HG02678 (cell line): ENCODE data around the gene OXT.

ENCODE experiments used
- ATAC-seq: cut with Tn5 transposase; IDR thresholded peaks from one replicate; pipeline ENCODE4 v1.9.1; 2021; ENCODE audit warnings: mild to moderate bottlenecking, moderate library complexity; ENCODE audit not compliant: unreplicated experiment

Gene OXT

DNA sequence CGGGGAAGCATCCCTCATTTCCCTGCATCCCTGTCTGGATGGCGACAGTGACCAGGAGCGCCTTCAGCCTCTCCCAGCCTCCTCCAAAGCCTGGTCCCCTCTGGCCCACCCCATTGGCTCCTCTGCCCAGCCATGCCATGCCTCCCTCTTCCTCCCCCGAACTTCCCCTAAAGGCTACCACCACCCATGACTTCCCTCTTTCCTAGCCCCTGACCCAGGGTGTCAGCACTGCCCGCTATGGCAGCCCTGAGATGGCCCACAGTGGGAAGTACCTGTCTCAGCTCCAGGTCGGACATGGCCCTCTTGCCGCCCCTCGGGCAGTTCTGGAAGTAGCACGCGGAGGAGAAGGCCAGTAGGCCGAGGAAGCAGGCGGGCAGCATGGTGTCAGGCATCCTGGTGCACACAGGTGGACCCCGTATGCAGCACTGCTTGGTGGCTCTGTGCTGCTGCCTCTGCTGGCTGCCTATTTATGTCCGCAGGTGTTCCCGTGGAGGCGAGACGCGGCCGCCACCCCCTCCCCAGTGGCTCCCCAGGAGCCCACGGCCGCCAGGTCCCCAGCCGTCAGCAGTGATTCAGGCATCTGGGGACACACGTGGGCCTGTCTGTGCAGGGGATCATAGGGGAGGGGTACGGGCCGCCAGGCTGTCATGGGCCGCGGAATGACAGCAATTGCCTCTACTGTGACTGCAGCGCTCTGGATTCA is 13.0 kb downstream of the OXT start, which contains the start of gene AVP:
TSS of gene AVP (minus strand) at position 442 of the 703 bp plus-strand sequence. CDS start at position 392, 50 bp downstream.
- no peak for ATAC-seq

DNA sequence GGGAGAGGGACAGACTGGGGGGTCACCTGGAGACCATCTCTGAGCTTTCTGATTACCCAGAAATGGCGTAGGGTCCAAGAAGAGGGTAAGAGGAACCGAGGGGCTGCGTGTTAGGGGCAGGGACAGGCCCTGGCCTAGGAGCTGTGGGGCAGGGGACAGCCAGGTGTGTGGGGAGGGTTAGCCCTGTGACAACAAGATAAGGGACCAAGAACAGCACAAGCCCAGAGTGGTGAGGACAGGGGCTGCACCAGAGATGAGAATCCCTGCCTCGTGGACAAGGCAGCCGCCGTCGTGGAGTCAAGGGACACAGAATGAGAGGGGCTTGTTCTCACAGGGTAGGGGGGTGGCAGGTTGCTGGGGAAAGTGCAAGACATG is 13.6 kb downstream of the OXT start:
- ATAC-seq, result no peak

DNA sequence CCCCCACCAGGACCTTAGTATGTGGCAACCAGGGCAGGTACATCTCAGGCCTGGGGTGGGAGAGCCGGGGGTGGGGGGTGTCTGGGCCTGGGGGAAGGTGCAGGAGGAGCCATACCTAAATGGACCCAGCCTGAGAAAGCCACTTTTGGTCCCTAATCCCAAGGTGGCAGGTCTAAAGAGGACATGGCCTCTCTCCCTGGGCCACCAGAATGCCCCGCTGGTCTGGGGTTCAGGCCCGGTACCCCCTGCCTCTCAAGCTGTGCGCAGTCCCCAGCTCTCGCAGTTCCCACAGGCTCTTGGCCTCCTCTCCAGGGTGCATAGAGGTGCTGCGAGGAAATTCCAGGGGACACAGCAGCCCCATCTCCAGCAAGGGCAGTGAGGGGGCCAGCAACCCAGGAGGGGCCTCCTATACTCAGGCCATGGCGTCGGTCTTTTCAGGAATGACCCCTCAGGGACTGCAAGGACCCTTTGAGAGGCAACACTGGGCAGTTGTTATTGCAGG is 14.2 kb downstream of the OXT start:
- no peak for ATAC-seq

DNA sequence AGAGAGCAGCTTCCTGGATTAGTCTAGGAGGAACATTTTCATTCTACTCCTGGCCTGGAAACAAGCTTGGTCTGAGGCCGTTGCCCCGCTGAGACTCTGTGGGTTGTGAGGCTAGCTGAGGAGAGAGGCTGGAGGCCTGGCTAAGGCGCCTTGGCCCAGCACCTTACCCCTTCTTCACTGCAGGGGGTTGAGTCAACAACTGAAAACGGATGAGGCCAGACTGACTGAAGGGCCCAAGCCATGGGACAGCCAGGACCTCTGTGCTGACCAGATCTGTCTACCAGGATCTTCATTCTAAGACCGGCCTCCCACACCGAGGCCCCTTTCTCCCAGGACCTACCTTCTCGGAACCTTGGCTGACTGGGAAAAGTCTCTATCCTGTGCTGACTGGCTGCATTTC is 16.6 kb downstream of the OXT start:
- ATAC-seq, result no peak

DNA sequence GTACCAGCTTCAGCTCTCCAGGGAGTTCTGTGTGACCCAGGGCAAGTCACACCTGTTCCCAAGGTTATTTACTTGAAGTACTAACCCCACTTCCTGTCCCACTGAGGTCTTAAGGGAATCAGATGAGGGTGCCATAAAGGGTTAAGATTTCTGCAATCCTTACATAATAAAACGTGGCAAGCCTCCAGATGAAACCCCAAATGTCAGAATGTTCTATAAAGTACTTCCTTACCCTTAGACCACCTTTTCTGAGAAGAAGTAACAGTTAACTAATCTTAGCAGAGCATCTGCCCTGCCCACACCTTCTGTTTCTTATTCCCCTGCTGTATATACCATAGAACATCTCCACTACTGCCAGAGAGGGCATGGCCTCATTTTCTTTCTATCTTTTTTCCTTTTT is 19.1 kb downstream of the OXT start:
- no peak for ATAC-seq

DNA sequence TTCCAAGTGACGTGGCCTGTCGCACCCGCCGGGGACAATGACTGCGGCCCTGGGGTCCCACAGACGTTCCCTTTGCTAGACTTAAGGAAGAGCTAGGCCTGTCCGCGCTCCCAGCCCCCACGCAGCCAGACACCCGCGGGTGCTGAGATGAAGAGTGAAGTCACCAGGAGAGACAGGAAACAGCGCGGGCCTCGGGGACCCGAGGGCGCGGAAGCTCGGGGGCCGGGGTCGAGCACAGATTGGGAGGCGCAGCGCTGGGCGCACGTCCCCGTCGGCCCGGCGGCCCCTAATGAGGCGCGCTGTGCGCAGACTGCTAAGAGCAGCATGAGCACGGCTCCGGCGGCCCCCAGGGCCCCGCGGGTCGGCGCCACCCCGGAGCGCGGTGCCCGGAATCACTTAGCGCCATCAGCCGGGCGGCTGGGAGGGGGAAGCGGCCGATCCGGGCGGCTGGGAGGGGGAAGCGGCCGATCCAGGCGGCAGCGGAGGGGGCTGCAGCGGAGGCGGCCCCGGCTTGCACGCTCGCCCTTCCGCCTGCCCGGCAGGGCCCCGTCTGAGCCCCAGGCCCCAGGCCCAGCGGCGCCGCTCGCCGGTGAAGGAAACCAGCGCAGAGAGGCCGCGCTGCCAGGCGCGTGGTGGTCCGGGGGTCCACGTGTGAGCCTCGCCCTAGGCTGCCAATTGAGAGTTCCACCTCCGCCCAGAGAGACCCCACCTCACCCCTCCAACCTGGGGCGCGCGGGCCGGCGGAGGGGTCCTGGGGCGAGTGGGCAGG is 21.4 kb downstream of the OXT start:
- ATAC-seq, result no peak

DNA sequence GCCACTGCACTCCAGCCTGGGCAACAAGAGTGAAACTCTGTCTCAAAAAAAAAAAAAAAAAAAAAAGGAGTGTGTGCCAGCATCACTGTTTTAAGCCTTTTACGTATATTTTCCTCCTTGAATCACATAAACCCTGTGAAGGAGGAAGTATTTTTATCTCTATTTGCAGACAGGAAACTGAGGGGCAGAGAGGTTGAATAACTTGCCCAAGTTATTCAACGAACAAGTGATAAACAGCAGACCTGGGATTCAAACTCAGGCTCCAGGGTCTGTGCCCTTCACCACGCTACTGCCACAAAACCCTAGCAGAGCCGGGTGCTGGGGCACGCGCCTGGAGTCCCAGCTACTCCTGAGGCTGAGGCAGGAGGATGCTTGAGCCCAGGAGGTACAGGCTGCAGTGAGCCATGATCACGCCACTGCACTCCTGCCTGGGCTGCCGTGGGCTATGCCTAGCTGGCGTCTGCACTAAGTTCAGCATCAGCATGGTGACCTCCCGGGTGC is 22.5 kb downstream of the OXT start:
- ATAC-seq, result no peak

DNA sequence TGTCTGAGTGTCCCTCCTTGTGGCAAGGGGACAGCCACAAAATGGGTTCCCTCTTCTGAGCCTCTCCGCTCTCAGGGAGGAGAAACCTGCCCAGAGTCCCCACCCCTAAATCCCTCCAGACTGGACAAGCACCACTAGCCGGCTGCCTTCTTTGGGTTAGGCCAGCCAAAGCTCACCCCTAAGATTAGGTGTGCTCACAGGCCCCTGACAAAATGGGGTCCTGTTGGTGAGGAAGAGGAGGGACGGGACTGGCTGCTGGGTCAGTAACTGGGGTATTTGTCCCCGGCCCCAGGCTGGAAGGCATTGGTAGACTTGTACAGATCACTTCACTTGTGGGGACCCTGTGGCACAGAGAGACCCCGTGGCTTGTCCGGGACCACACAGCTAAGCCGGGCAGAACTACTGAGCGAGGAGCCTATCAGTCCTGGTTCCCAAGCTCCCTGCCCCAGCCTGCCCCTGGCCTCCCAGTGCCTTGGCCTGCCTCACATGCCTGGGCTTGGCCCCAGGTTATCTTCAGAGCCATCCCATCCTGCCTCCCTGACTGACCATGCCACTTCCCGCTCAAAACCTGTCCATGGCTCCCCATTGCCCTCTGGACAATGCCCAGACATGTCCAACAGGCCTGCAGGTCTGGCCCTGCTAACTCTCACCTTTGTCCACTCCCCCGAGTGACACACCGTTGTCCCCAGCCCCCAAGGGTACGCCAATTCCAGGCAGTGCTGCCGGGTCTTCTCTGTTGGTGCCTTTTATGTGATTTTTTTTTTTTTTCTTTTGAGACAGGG is 23.6 kb downstream of the OXT start:
- ATAC-seq, result no peak

DNA sequence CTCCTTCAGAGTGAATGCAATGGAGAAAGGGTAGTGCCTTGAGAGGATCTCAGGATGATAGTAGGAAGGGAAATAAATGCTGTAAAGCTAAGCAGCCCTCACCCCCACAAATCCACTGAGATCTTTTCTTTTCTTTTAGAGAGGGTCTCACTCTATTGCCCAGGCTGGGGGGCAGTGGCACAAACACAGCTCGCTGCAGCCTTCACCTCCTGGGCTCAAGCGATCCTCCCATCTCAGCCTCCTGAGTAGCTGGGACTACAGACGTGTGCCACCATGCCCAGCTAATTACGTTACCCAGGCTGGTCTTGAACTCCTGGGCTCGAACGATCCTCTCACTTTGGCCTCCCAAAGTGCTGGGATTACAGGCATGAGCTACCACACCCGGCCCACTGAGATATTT is 29.1 kb downstream of the OXT start:
- no peak for ATAC-seq

DNA sequence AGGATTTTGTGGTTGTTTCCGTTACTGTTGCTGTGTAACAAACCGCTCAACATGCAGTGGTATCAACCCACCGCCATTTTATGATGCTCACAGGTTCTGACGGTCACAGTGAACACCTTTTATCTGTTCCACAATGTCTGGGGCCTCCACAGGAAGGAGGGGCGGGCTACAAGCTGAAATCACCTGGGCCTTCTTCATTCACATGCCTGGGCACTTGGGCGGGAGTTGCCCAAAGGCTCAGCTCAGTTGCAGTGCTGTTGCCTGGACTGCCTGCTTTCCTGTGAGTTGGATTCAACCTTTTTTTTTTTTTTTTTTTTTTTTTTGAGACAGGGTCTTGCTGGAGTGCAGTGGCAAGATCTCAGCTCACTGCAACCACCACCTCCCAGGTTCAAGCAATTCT is 29.8 kb downstream of the OXT start:
- no peak for ATAC-seq

DNA sequence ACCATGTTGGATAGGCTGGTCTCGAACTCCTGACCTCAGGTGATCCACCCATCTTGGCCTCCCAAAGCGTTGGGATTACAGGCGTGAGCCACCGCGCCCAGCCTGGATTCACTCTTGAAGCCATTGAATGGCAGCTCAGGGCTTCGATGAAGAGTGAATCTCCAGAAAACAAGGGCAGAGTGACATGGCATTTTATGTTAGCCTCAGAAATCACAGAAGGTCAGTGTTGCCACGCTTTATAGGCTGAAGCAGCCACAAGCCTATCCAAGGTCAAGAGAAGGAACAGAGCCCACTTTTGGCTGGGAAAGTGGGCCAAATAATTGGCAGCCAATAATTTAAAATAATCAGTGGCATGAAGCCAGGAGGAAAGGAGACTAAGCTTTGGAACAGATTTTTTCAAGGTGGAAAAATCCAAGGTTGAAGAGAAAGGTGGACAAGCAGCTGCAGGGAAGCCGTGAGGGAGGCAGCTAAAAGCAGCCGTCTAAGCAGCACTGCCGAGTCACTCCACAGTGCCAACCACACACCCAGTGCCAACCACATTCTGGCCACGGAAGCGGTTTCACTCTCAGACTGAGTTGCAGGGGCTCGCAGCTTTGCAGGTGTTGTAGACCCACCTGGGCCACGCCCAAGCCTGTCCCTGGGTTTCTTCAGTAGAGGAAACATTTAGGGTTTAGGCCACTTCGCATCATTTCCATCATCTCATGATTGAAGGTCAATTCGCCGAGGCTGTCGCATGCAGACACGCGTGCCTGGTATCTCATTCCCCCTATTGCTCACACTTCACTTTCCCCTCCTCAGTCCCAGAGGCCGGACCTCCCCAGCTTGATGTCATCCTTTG is 30.5 kb downstream of the OXT start:
- ATAC-seq, result no peak

DNA sequence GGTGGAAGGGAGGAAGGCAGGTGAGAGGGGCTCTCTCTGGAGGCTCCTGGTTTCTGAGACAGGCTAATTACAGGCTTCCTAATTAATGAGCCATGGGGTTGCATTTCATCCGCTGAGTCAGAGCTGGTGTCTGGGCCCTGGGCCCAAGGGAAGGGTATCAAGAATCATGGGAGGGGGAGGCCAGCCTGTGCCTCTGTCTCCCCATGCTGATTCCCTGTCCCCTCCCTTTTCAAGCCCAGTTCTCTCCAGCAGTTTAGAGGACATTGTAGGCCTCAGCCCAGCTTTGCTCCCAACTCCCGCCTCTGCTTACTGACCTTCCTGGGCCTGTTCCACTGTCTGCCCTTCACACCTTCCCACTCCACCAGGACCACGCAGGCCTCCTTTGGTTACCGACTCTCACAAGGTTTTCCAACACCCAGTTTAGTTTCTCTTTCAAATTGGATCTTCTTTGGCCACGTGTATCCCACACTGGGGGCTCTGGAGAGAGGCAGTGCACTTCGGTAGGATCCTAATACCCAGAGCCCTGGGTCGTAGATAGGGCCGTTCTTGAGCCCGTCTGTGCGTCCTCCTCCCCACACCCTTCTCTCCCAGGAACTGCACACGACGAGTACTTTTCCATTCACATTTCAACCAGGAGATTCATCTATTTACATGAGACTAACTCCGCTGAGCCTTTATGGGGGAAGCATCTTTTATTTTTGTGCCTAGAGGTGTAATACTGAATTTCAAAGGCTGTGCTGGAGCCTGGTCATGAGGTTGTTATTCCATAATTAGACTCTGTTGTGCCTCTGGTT is 31.4 kb downstream of the OXT start:
- ATAC-seq, result no peak

DNA sequence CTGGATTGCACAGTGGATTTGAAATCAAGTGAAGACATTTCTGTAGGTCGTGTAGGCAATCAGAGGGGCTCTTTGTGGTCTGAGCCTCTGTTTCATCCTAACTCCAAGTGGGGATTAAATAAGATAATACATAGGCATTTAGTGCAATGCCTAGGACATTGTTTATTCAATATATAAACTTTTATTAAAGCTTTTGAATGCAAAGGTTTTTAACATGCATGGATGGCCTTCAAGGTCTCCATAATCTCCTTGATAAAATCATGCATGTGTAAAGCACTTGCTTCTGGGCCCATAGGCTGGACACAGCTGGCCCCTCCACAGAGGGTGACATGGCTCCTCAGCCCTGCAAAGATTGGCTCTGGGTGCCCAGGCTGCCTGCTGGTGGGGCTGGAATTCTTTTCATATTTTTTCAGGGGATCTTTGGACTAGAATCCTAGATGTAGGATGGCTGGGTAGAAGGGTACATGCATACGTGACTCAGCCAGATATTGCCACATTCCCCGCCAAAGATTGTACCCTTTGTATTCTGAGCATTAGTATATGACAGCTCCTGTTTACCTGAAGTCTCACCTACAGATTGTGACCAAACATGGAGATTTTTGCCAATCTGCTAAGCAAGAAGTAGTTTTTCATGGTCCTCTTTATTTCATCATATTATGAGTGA is 32.1 kb downstream of the OXT start:
- ATAC-seq, result no peak

DNA sequence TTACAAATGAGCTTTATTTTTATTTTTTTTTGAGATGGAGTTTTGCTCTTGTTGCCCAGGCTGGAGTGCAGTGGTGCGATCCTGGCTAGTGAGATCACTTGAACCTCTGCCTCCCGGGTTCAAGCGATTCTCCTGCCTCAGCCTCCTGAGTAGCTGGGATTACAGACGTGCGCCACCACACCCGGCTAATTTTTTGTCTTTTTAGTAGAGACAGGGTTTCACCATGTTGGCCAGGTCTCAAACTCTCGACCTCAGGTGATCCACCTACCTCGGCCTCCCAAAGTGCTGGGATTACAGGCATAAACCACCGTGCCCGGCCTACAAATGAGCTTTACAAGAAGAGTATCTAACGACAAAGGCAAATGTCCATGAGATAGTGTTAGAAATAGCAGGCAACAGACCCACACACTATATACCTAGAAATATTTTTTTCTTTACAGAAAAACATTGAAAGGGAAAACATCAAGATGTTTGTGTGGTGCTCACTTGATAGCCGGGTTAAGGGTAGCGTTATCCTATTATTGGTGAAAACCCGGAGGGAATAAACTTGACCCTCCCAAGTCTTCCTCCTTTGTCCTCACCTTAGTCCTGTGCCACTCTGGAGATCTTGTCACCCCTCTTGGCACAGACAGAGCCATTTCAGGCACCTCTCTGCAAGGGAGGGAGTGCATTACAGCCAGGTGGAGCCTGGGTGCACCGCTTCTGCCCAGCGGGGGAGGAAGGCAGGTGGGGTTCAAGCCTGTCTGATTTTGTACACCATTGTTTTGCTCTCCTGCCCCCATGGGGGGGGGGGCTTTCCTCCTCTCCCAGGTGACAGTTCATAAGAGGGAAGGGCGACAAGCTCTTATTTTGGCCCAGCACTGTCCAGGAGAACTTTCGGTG is 34.1 kb downstream of the OXT start:
- ATAC-seq, result no peak

DNA sequence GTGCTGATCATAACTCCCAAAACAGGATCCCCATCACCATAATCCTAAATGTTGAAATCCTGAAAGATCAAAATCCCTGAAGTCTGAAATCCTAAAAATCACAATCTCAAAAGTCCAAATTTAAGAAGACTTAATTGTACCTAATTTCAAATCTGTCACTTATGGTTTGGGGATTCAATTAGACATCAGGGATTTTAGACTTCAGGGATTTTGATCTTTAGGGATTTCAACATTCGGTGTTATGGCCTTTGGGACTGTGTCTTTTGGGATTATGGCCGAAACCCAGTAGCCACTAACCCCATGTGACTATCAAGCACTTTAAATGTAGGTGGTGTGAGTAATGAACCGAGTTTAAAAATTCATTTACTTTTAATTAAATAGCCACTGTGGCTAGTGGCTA is 34.8 kb downstream of the OXT start:
- no peak for ATAC-seq

DNA sequence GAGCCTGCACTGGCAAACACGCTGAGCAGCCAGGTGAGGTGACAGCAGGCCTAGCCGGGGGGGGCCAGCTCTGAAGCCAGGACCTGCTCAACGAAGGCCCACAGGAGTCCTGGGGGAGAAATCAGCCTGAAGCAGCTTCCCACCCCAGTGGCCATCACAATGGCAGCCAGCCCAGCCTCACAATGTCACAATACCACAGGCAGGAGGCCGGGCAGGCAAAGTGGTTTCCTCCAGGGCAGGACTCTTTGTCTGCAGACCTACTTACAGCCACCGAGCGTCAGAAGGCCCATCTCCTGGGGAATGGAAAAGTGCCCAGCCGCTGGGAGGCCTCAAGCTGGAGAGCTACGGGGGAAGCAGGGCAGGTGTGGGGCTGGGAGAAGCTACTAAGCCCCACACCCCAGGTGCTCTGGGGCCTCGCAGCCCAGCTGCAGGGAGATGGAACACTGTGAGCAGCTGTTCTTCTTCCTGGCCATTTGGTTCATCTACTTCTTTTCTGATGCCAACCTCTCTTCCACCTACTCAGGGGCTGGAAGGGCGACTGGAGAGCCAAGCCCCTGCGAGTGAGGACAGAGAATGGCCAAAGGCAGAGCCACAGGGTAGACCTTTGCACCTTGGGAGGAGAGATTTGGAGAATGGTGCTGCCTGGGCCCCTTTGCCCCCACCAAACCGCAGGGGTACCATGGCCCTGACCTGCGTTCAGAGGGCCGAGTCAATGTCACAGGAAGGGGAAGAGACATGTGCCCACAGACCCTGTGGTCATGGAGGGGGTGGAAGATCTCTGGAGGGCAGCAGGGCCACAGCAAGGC is 35.4 kb downstream of the OXT start:
- no peak for ATAC-seq

DNA sequence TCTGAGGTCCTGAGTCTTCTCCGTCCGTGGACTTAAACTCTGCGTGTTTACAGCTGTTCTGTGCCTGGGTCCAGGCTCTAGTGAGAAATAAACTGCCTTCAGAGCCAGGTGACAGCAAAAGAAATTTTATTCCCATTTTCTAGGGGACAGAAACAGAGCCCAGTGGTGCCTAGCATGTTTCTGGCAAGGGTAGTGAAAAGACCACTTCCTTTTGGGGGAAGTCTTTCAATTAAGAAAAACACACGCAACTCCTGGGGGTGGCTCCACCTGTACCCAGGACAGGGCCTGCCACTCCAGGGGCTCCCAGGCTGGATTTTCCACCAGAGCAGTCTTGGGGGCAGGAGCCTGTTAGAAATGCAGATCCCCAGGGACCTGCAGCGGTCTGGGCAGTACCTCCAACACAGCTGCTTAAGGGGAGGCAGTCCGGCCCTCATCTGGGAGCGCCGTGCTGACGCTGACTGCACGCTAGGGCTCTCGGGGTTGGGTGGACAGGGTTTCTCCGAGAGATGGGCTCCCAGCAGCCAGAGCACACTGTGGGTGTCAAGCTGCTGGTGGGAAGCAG is 36.1 kb downstream of the OXT start:
- ATAC-seq, result no peak
